Lower lobe of right lung (tissue), 2 donors: Measurements from ENCODE around the gene RAB3IP. TPM values are rescaled to one million over a fixed set of nuclear protein-coding genes. Genes with fewer than 3 reads are reported as not detected.
"Not testable (repeated sequence)": the region's sequence is repeated elsewhere in the genome, so short reads cannot be mapped to it uniquely, and the experiment has no call there.

Experiments used
- ATAC-seq, 2 donors: fragments of 200-7000 bp; cut with Tn5 transposase; one replicate each; pipeline ENCODE4 v1.9.1; 2020 to 2022; ENCODE audit warnings: mild to moderate bottlenecking in 2 of 2, moderate library complexity in 2 of 2
- DNase-seq: peaks from one replicate; pipeline ENCODE4 v3.0.0-alpha.2; 2020
- H3K27ac ChIP-seq: fragments of 200-600 bp; one replicate; pipeline ENCODE4 v1.8.0; 2022
- H3K27me3 ChIP-seq: fragments of 200-600 bp; one replicate; pipeline ENCODE4 v1.8.0; 2022; ENCODE audit warnings: low read depth
- H3K36me3 ChIP-seq: fragments of 200-600 bp; one replicate; pipeline ENCODE4 v1.8.0; 2022; ENCODE audit warnings: mild to moderate bottlenecking
- H3K4me1 ChIP-seq: fragments of 200-600 bp; one replicate; pipeline ENCODE4 v1.8.0; 2022
- H3K4me3 ChIP-seq: fragments of 200-600 bp; one replicate; pipeline ENCODE4 v1.8.0; 2022; ENCODE audit warnings: mild to moderate bottlenecking
- H3K9me3 ChIP-seq: fragments of 200-600 bp; one replicate; pipeline ENCODE4 v1.8.0; 2022
- CTCF ChIP-seq: fragments of 200-600 bp; IDR thresholded peaks from one replicate; pipeline ENCODE4 v1.8.0; 2022; ENCODE audit warnings: antibody characterized with exemption, mild to moderate bottlenecking
- intact Hi-C: fragments of 100-400 bp; cut with DNase I; formaldehyde crosslinking; loops from one replicate; pipeline ENCODE4 v1.11.0; 2022
- total RNA-seq: library from RNA; stranded (reverse); fragmentation: NEBNext Ultra II Directional; extraction: Animal tissue kit (Norgen Biotek cat#: 25700); gene quantifications from one replicate; pipeline ENCODE4 v1.2.1, GENCODE V29; 2021
- donor health status: DM: no; HTN: yes; CAD: no; lungs with severe emphysema.

RAB3IP gene
- total RNA-seq, 1 donor from 2014 or later: 28.2 TPM

GRCh38 chr12:69846976-69847375 lies 108.3 kb downstream of the RAB3IP start:
- Histone ChIP-seq H3K9me3 (no peaks in the 10 kb centered on the region), H3K4me1 (no peaks in the 10 kb centered on the region), H3K4me3 (no peak overlapping the region), H3K27ac (no peak overlapping the region), H3K36me3 (no peaks in the 10 kb centered on the region), H3K27me3 (no peaks in the 10 kb centered on the region)
- intact Hi-C loops: no loop called here
- no peak for TF ChIP-seq CTCF
- ATAC-seq (no peak), DNase-seq (no peak)

DNA sequence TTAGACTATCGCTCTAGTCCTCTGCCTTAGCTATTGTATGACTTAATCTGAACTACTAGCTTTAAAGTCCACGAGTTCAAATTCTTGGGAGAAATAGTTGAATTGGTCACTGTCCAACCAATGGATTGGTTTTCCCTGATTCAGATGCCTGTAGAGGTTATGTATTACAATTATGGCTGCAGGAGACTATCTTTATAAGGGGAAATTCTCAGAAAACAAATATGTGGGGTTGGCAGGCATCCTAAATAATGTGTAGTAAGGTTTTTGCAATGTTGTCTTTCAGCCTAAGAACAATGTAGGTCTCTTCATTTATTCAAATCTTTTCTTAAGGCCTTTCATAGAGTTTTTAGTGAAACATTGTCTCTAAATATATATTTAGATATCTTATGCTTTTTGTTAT lies 113.3 kb downstream of the RAB3IP start:
- no peak for ATAC-seq

DNA sequence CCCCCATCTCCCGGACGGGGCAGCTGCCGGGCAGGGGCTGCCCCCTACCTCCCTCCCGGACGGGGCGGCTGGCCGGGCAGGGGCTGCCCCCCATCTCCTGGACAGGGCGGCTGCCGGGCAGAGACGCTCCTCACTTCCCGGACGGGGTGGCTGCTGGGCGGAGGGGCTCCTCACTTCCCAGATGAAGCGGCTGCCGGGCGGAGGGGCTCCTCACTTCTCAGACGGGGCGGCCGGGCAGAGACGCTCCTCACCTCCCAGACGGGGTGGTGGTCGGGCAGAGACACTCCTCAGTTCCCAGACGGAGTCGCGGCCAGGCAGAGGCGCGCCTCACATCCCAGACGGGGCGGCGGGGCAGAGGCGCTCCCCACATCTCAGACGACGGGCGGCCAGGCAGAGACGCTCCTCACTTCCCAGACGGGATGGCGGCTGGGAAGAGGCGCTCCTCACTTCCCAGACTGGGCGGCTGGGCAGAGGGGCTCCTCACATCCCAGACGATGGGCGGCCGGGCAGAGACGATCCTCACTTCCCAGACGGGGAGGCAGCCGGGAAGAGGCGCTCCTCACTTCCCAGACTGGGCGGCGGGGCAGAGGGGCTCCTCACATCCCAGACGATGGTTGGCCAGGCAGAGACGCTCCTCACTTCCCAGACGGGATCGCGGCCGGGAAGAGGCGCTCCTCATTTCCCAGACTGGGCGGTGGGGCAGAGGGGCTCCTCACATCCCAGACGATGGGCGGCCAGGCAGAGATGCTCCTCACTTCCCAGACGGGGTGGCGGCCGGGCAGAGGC lies 114.7 kb downstream of the RAB3IP start:
- H3K27ac ChIP-seq, ATAC-seq, intact Hi-C loops, H3K9me3 ChIP-seq, H3K4me1 ChIP-seq, H3K36me3 ChIP-seq, H3K27me3 ChIP-seq, H3K4me3 ChIP-seq, DNase-seq: not testable (repeated sequence)

More for the DNA sequence above, 113.3 kb downstream of the RAB3IP start:
- Histone ChIP-seq H3K9me3 (no peaks in the 10 kb centered on the region), H3K4me1 (no peaks in the 10 kb centered on the region), H3K27me3 (no peaks in the 10 kb centered on the region), H3K36me3 (no peaks in the 10 kb centered on the region), H3K27ac (no peak overlapping the region), H3K4me3 (no peak overlapping the region)
- intact Hi-C loops: no loop called here
- no peak for DNase-seq
- no peak for TF ChIP-seq CTCF

- Histone ChIP-seq H3K36me3 (no peaks in the 10 kb centered on the region), H3K9me3 (no peaks in the 10 kb centered on the region), H3K27ac (no peak overlapping the region), H3K4me3 (no peak overlapping the region), H3K27me3 (no peaks in the 10 kb centered on the region), H3K4me1 (no peaks in the 10 kb centered on the region)
- intact Hi-C loops: no loop called here
- no peak for TF ChIP-seq CTCF
- no peak for DNase-seq
- no peak for ATAC-seq
Observed at GRCh38 chr12:69866698-69867097, 128.0 kb downstream of the RAB3IP start.

DNA sequence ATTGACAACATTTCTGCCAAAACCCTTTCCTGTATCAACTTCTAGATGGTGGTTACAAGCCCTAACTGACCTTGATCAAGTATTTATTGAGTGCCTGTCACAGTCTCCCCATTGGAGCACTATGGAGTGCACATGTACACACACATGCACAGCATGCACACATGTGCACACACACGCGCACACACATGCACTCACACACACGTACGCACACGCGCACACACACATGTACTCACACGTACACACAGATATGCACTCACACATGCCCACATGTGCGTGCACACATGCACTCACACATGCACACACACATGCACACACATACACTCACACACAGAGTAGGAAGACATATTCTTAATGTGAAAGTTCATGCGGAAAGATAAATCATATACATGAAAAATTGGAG lies 130.0 kb downstream of the RAB3IP start:
- no peaks in the 10 kb centered on the region for H3K36me3 ChIP-seq
- H3K27ac ChIP-seq: no peak overlapping the region
- H3K9me3 ChIP-seq: no peaks in the 10 kb centered on the region
- TF ChIP-seq CTCF: no peak
- H3K27me3 ChIP-seq: no peaks in the 10 kb centered on the region
- DNase-seq: no peak
- intact Hi-C loops: no loop called here
- no peak overlapping the region for H3K4me3 ChIP-seq
- H3K4me1 ChIP-seq: no peaks in the 10 kb centered on the region
- peak in 1 of 2 donors; percentile 38 for ATAC-seq

- Histone ChIP-seq H3K9me3 (no peaks in the 10 kb centered on the region), H3K27me3 (no peaks in the 10 kb centered on the region), H3K36me3 (no peaks in the 10 kb centered on the region), H3K4me1 (no peaks in the 10 kb centered on the region), H3K4me3 (no peak overlapping the region), H3K27ac (no peak overlapping the region)
- DNase-seq: no peak
- TF ChIP-seq CTCF: no peak
- intact Hi-C loops: no loop called here
- peak in 1 of 2 donors; percentile 51 for ATAC-seq
Observed at GRCh38 chr12:69872804-69873203, 134.1 kb downstream of the RAB3IP start.
